GM21825 (cell line): Measurements from ENCODE around the gene AHDC1.
"Not testable (repeated sequence)": the region's sequence is repeated elsewhere in the genome, so short reads cannot be mapped to it uniquely, and the experiment has no call there.

Source experiments
- ATAC-seq: cut with Tn5 transposase; IDR thresholded peaks from one replicate; pipeline ENCODE4 v1.9.1; 2021; ENCODE audit warnings: mild to moderate bottlenecking, moderate library complexity; ENCODE audit not compliant: unreplicated experiment

Gene AHDC1

GRCh38 chr1:27519331-27520258 lies 84.3 kb downstream of the AHDC1 start:
- no peak for ATAC-seq

- ATAC-seq, result no peak
Observed at GRCh38 chr1:27518808-27519207, 85.1 kb downstream of the AHDC1 start.

GRCh38 chr1:27517907-27518718 lies 85.8 kb downstream of the AHDC1 start:
- no peak for ATAC-seq

GRCh38 chr1:27517301-27517700 lies 86.6 kb downstream of the AHDC1 start:
- no peak for ATAC-seq

GRCh38 chr1:27515626-27516025 lies 88.3 kb downstream of the AHDC1 start:
- no peak for ATAC-seq

- ATAC-seq, result no peak
Observed at GRCh38 chr1:27513958-27514357, 90.0 kb downstream of the AHDC1 start.

- ATAC-seq, result no peak
Observed at GRCh38 chr1:27513528-27513927, 90.4 kb downstream of the AHDC1 start.

GRCh38 chr1:27509127-27510080 lies 94.5 kb downstream of the AHDC1 start:
- no peak for ATAC-seq

- no peak for ATAC-seq
Observed at GRCh38 chr1:27507960-27508665, 95.8 kb downstream of the AHDC1 start.

GRCh38 chr1:27506703-27507102 lies 97.2 kb downstream of the AHDC1 start:
- no peak for ATAC-seq

GRCh38 chr1:27505420-27505680 lies 98.6 kb downstream of the AHDC1 start:
- no peak for ATAC-seq

GRCh38 chr1:27504588-27505419 lies 99.1 kb downstream of the AHDC1 start:
- no peak for ATAC-seq

- ATAC-seq, result no peak
Observed at GRCh38 chr1:27503844-27504587, 99.9 kb downstream of the AHDC1 start.

GRCh38 chr1:27503033-27503432 lies 100.9 kb downstream of the AHDC1 start:
- ATAC-seq, result no peak

- ATAC-seq, result not testable (repeated sequence)
Observed at GRCh38 chr1:27501159-27501558, 102.8 kb downstream of the AHDC1 start.

GRCh38 chr1:27499142-27499541 lies 104.8 kb downstream of the AHDC1 start:
- no peak for ATAC-seq

- ATAC-seq, result no peak
Observed at GRCh38 chr1:27496604-27497155, 107.3 kb downstream of the AHDC1 start.

- no peak for ATAC-seq
Observed at GRCh38 chr1:27492796-27493195, 111.1 kb downstream of the AHDC1 start.
